GM18507 (cell line): ENCODE measurements around the gene EYA2.

Experiments
- DNase-seq: peaks from one replicate; pipeline ENCODE4 v3.0.0; 2011; ENCODE audit warnings: low read depth; ENCODE audit not compliant: insufficient read length; ENCODE audit errors: extremely low spot score
- FAIRE-seq: peaks from 2 replicates; lab custom pipeline; 2011; peaks lifted over from hg19 to GRCh38; lab: Jason Lieb, UNC

EYA2 gene

DNA sequence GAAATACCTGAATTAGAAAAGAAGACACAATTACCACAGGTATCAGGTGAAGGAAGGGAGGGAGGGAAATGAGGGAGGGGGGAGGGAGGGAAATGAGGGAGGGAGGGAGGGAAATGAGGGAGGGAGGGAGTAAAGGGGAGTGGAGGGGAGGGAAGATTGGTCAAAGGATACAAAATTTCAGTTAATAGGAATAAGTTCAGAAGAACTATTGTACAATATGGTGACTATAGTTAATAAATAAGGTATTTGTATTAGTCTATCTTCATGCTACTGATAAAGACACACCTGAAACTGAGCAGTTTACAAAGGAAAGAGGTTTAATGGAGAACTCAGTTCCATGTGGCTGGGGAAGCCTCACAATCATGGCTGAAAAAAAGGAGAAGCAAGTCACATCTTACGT lies 185.7 kb downstream of the EYA2 start:
- DNase-seq, result no peak
- FAIRE-seq, result no peak

DNA sequence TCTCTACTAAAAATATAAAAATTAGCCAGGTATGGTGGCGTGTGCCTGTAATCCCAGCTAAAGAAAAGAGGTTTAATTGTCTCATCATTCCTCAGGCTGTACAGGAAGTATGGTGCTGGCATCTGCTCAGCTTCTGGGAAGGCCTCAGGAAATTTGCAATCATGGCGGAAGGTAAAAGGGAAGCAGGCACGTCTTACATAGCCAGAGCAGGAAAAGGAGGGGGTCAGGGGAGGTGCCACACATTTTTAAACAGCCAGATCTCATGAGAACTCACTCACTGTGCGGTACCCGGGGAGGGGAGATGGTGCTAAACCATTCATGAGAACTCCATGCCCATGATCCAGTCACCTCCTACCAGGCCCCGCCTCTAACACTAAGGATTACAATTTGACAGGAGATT lies 191.7 kb downstream of the EYA2 start:
- DNase-seq, result no peak
- FAIRE-seq, result no peak

DNA sequence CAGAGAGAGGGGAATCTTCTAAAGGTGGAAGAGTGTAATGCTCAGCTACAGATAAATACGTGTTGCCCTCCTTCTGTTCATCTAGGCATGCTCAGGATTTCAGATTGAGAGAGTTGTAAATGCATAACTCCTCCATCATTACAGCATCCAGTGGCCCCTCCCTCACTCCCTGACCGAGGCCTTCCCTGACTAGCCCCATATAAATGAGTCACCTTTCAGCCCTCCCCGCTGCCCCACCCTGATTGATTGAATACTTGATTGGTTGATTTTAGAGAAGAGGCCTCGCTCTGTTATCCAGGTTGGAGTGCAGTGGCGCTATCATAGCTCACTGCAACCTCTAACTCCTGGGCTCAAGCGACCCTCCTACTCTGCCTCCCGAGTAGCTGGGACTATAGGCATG lies 193.7 kb downstream of the EYA2 start:
- FAIRE-seq (no peak), DNase-seq (no peak)

DNA sequence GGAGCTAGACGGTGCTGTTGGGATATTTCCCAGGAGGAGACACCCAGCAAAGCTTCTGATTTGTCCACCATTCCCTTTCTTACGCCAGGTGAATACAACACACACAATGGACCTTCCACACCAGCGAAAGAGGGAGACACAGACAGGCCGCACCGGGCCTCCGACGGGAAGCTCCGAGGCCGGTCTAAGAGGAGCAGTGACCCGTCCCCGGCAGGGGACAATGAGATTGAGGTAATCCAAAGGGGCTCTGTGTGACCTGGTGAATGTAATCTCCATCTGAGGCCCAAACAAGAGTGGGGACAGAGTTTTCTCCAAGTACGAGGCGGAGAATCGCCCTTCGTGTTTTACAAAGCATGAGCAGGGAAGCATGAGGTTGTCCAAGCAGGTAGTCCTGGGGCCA lies 194.5 kb downstream of the EYA2 start:
- DNase-seq (no peak), FAIRE-seq (no peak)

DNA sequence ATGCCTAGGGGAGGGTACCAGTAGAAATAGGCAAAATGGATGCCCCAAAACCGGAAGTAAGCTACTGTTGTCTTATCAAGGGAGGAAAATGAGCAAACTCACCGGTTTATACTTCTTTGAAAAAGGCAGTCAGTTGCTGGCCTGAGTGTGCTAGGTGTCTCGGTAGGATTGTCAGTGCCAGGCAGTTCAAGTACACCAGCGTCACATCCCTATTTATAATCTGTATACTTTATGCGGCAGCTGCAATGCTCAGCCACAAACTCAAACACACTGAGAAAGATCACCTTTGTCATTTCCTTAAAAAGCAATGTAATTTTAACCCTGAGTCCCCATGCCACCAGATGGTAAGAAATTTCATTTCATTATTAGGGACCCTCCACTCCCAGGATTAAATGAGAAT lies 196.2 kb downstream of the EYA2 start:
- DNase-seq, result no peak
- no peak for FAIRE-seq

DNA sequence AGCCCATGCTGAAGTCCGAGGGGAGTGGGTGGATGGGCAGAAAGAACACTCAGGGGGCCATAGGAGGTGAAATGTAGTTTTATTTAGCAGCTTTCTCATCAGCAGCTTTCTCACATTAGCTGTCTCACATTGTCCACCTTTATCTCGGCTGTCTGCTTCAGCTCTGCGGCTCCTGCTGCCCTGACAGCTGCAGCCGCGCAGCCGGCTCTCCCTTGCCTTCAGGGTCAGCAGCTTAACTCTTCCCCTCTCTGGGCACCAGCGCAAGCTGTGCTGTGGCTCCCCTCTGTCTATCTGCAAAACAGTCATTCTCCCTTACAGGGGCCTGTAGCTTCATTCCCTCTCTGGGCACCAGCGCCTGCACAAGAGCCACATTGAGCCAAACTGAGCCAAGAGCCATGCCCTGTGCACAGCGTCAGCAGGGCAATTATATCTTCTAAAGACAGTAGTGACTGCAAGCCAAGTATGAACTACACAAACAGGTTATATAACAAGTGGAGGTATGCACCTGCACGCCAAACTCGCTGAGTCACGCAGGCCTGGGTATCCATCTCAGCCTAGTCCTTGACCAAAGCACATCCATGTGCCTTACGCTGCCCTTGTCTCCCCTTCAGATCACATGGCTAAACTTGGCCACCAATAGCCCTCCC lies 198.8 kb downstream of the EYA2 start:
- FAIRE-seq, result no peak

DNA sequence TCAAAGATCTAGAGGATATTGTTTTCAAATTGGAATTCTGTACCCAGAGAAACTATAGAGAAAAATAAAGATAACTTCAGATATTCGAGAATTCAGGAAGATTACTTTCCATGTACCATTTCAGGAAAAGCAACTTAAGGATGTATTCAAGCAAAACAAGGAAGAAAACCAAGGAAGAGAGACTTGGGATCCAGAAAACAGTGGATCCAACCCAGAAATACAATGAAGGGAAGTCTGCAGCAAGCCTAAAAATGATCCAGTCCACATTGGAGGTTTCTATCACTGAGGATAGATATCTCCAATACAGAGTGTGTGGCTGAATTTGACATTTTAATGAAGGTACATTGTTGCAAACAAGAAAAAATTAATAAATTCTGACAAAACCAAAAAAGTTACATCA lies 201.0 kb downstream of the EYA2 start:
- no peak for FAIRE-seq
- DNase-seq, result no peak

More for the DNA sequence above, 198.8 kb downstream of the EYA2 start:
- no peak for DNase-seq

DNA sequence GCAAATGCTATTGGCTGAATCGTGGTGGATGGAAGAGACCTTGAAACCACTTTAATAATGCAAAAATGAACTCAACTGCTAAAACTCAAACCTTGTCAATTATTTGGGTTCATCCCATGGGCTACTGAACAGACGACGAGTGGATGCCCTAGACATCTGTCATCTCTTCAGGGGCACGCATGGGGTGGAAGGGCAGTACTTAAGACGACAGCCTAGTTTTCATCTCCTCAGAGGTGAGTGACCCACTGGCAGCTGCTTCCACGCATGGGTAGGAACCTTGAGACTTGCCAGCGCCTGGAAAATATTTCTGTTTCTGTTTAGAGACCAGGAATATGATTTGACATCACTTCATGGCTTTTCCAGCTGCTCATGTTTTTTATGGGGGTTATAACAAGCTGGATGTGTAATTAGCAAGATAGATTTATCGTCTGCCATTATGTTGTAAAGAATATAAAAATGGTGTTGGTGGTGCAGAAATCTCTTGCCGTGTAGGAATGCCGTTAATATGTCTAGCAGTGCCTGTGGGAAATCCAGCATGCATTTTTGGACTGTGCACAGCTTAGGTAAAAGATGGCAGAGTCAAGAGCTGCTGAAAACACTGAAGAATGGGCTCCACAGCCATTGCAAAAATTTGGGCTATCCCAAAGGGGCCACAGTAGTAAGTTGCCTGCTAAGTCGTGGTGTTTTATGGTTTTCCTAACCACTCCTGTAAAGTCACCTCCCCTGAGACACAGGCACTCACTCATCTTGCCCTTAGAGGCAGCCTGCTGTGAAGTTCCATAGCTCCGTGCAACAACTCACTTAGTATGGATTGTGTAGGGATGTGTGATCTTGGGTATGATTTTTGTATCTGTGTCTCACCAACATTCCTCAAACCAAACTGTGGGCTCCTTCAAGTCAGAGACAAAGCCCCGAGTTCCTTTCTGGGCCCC lies 203.3 kb downstream of the EYA2 start:
- no peak for FAIRE-seq
- no peak for DNase-seq

DNA sequence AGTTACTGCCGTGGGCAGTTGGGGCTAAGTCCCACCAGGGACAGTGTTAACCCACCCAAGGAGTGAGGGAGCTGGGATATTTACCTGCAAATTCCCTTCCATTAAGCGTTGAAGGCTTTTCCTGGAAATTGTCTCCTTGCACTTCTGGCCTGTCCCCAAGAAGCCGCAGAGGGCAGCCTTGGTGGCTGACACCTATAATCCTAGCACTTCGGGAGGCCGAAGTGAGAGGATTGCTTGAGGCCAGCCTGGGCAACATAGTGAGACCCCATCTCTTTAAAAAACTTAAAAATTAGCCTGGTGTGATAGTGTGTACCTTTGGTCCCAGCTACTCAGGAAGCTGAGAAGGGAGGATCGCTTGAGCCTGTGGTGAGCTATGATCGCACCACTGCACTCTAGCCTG lies 204.4 kb downstream of the EYA2 start:
- DNase-seq, result no peak
- FAIRE-seq, result no peak

DNA sequence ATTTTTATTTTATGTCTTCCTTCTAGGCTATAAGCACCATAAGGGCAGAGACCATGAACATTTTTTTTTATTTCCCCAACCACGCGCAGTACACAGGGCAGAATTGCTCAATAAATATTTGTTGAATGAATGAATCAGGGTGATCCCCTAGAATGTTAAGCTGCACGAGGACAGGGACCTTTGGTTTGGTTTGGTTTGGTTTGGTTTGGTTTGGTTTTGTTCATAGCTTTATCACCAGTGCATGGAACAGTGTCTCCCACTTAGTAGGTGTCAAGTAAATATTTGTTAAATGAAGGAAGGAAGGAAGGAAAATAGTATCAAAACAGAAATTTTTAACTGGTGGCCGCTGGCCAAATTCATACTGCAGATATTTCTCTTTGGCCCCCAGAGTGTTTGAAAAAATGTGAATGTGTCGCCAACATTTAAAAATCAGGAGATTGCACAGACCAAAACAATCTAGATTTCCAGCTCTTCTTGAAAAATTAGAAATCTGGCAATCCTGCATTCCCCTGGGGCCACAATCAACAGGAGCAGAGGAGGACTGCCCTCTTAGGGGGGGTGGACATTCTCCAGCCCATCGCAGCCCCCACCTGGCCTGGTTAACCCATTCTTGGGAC lies 205.3 kb downstream of the EYA2 start:
- FAIRE-seq, result no peak
- DNase-seq, result no peak

DNA sequence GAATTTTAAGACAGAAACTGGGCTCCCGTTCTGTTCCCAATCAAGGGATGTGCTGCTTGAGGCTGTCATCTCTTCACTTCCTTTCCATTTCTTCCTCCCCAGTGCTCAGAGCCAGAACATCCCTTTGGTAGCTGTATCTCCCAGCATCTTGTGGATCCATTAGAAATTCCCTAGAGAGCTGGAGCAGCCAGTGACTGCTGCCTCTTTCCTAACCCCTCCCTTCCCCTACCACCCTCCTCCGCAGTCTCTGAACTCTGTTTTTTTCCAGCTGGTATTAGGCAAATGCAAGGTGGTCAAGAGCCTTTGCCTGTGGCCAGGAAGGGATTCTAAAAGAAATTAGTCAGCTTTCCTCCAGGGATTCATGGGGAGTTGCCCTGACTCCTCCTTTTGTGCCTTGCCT lies 208.0 kb downstream of the EYA2 start:
- DNase-seq, result no peak
- FAIRE-seq, result no peak

DNA sequence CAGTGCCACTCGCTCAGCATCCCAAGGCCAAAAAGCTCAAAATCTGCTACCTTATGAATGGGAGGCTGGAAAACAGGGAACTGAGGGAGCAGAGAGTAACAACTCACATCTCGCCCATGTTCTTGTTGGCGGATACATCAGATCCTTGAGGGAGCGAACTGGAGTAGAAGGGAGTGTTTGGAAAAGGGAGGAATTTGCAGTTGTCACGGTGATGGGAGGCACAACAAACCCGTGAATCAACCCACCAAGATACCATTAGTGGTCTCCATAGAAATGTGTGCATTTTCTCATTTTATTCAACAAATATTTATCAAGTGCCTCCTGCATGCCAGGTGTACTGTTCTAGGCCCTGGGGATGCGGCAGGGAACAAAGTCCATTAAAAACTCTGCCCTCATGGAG lies 212.1 kb downstream of the EYA2 start:
- no peak for DNase-seq
- no peak for FAIRE-seq

DNA sequence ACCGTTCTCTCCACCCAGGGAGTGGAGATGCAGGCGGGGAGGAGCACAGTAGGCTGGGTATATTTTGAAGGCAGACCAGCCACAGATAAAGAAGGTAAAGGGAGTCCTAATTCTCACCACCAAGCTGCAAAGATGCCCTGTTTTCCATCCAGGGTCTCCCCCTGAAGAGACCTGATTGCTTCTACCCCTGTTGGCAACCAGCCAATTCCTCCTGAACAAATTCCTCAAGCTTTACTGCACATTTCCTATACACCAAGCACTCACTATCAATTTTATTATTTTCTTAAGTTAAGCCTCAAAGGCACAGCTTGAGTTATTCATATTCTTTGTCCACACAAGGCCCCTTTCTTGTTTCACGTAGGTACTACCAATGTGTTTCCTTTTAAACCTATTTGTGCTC lies 214.4 kb downstream of the EYA2 start:
- DNase-seq (no peak), FAIRE-seq (no peak)

DNA sequence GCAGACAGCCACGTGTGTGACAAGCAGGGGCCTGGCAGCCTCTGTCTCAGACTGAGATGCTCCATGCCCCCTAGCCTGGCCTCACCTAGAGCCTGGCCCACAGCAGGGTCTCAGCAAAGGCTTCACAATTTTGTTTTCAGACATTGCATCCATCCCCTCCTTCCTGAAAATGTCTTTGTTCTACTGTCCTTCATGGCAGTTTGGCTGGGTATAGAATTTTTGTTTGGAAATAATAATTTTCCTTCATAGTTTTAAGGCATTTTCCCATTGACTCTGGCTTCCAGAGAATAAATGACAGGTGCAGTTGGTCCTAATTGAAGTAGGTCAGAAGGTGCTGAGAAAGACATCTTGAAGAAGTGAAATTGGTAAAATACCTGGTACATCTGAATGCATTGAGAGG lies 216.2 kb downstream of the EYA2 start:
- FAIRE-seq, result no peak
- no peak for DNase-seq

DNA sequence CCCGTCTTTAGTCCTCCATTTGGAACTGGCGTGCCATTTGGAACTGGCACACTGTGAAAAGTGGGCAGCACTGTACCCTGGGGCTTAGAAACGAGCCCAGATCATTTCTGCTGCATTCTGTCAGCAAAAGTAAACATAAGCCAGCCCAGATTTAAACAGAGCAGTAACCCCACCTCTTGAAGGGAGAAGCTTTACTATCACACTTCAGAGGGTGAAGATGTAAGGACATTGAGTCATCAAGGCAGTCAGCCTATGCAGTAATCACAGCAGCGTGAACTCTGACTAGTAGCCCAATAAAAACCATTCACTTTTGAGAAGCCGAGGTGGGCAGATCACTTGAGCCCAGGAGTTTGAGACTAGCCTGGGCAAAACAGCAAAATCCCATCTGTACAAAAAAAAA lies 216.9 kb downstream of the EYA2 start:
- FAIRE-seq, result no peak
- DNase-seq, result no peak

DNA sequence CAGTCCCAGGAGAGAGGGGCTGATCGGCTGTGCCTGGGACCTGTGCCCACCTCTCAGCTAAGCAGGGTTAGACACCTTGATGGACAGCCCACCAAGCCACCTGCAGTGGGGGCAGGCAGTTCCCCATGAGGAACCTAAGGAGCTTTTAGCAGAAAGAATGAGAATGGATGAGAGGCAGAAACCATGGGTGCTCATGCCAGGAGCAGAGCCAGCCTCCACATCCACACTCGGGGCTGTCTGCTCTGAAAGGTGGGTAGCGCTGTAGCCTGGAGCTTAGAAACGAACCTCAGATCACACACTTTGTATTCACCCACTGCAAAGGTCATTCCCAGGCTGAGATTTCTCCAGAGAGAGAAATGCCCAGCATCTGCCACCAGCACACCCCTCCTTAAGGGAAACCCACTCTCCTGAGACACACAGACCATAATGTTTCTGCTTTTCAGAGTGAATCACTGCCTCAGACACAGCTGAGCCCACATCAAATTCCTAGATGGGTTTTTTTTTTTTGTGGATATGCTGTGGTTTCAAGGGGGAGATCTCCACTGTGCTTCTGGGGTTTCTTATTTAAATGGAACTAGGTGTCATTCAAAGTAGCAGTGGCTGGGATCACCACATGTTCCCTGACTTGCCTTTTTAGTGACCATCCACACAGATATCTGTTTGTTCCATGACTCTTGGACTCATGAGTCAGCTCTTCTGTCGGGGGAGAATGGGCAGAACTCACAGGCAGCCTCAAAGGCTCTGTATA lies 218.9 kb downstream of the EYA2 start:
- DNase-seq (no peak), FAIRE-seq (no peak)

DNA sequence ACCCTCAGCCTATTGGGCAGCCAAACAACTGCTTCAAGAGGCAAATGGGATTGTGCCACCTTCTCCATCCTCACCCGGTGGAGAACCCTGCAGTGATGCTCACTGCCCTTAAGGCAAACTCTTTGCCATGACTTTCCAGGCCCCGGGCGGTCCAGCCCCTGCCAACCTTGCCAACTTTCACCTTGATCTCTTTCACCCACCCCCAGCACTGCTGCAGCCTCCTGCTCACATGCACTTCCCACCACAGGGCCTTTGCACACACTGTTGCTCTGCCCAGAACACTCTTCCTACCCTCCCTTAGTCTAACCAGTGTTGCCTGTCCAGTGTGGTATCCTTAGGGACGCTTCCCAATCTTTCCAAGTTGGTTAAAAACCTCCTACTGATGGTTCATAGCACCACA lies 221.1 kb downstream of the EYA2 start:
- DNase-seq (no peak), FAIRE-seq (no peak)

DNA sequence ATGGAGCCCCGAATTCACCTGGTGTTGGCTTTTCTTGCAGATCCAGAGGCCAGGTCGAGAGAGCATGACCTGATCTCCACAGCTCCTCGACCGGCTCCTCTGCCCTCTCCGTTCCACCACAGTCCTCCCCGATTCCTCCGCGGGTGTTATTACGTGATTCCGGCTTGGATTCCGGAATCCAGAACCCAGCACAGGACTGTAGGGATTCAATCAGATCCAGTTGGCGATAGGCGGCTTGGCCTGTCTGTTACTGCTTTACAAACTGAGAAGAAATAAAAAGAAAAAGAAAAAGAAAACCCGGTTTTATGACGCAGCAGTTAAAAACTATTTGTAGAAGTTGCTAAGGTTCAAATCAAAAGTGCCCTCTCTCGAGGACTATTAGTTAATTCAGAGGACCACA lies 222.7 kb downstream of the EYA2 start:
- FAIRE-seq, result no peak
- no peak for DNase-seq

DNA sequence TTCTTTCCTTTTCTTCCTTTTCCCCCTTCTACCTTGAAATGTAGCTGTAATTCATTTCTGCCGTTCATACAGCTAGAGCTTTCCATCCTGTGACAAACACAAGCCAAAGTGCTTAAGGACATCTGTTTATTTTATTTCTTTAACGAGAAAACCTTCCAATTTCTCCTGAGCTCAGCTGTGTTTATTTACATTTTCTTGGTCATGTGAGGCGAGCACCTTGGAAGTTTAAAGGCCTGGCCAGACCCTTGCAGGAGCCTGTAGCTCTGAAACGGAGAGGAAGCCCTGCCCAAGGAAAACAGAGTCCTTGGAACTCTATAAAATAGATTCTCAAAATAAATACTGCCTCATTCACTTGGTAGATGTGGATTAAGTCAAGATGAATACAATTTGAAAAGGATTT lies 223.1 kb downstream of the EYA2 start:
- FAIRE-seq (no peak), DNase-seq (no peak)

DNA sequence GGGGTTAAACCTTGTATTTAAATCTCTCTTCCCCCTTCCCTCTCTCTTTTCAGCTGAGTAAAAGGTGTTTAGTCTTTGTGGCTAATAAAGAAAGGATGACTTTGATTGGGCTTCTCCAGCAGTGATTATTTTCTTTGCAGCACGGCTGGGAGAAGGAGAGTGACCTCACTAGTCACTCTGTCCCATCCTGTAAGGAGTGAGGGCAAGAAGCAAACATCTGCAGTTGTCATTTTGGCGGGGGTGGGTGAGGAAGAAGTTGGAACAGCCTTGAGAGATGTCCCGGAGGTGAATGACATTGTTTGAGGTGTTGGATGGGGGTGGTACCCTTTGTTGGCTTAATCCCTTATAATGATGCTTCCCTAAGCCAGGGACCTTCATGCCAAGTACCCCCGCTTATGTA lies 223.6 kb downstream of the EYA2 start:
- FAIRE-seq (no peak), DNase-seq (no peak)
